ENCODE data around the gene ANKRD11.
"Not testable (repeated sequence)": the region's sequence is repeated elsewhere in the genome, so short reads cannot be mapped to it uniquely, and the experiment has no call there.

Gene ANKRD11

GRCh38 chr16:89467382-89467781 lies 23.0 kb downstream of the ANKRD11 start:
- H3F3A ChIP-seq (ENCODE audit: insufficient read depth), result peaks cover 5% of the 10 kb centered on the region; the same call in 1 of the 2 replicates
- H3K9ac ChIP-seq (ENCODE audit: low read length), result no peak overlapping the region
- H3K9me2 ChIP-seq (replicated peaks; ENCODE audit: insufficient read depth, low read length), result no peaks in the 10 kb centered on the region
- no peaks in the 10 kb centered on the region for H3K27me3 ChIP-seq (ENCODE audit: low read length)
- no peak overlapping the region for H3K4me2 ChIP-seq (ENCODE audit: low read depth, low read length, poor library complexity, severe bottlenecking)
- H4K20me1 ChIP-seq (ENCODE audit: low read depth, low read length), result peaks cover 31% of the 10 kb centered on the region
- H3K36me3 ChIP-seq (ENCODE audit: low read length), result no peaks in the 10 kb centered on the region
- H3K79me2 ChIP-seq (ENCODE audit: insufficient read depth, low read length), result peaks cover 89% of the 10 kb centered on the region
- H3K4me3 ChIP-seq (ENCODE audit: insufficient read depth, low read length, poor library complexity, severe bottlenecking), result no peak overlapping the region
- H3K9me3 ChIP-seq (ENCODE audit: insufficient read depth, low read length), result no peaks in the 10 kb centered on the region
- TF ChIP-seq EZH2phosphoT487 (conservative IDR thresholded peaks at IDR 0.05; ENCODE audit: low read length) (no peak), CTCF (IDR thresholded peaks at IDR 0.05; ENCODE audit: insufficient read depth, low read length, poor library complexity, severe bottlenecking) (no peak)
- no peak overlapping the region for H3K27ac ChIP-seq (ENCODE audit: low read depth, low read length)
- no peak overlapping the region for H2AFZ ChIP-seq (ENCODE audit: low read depth, low read length, severe bottlenecking)

DNA sequence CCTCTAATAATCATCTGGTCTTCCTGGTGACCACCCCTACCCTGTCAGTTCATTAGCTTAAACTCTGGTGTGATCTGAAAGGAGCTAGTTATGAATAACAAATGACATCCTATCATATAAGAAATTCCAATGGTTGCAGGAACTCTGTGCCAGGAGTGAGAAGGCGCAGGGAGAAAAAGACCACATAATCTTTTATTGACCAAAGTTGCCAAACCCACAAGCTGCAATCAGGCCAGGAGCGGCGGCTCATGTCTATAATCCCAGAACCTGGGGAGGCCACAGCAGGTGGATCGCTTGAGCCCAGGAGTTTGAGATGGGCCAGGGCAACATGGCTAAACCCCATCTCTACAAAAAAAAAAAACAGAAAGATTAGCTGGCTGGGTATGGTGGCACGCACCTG lies 23.4 kb downstream of the ANKRD11 start:
- Histone ChIP-seq H3K4me2 (ENCODE audit: low read depth, low read length, poor library complexity, severe bottlenecking) (no peak overlapping the region), H3K27ac (ENCODE audit: low read depth, low read length) (no peak overlapping the region), H3K9ac (ENCODE audit: low read length) (no peak overlapping the region), H3K9me3 (ENCODE audit: insufficient read depth, low read length) (no peaks in the 10 kb centered on the region), H2AFZ (ENCODE audit: low read depth, low read length, severe bottlenecking) (no peak overlapping the region), H3K36me3 (ENCODE audit: low read length) (no peaks in the 10 kb centered on the region), H4K20me1 (ENCODE audit: low read depth, low read length) (peaks cover 27% of the 10 kb centered on the region), H3K4me3 (ENCODE audit: insufficient read depth, low read length, poor library complexity, severe bottlenecking) (no peak overlapping the region), H3F3A (ENCODE audit: insufficient read depth) (peaks cover 5% of the 10 kb centered on the region; the same call in 1 of the 2 replicates), H3K9me2 (replicated peaks; ENCODE audit: insufficient read depth, low read length) (no peaks in the 10 kb centered on the region), H3K79me2 (ENCODE audit: insufficient read depth, low read length) (peaks cover 86% of the 10 kb centered on the region), H3K27me3 (ENCODE audit: low read length) (no peaks in the 10 kb centered on the region)
- TF ChIP-seq CTCF (IDR thresholded peaks at IDR 0.05; ENCODE audit: insufficient read depth, low read length, poor library complexity, severe bottlenecking), result no peak

- H3K27ac ChIP-seq (ENCODE audit: low read depth, low read length); H3K4me3 ChIP-seq (ENCODE audit: insufficient read depth, low read length, poor library complexity, severe bottlenecking); H3K4me2 ChIP-seq (ENCODE audit: low read depth, low read length, poor library complexity, severe bottlenecking); H3F3A ChIP-seq (ENCODE audit: insufficient read depth); H3K36me3 ChIP-seq (ENCODE audit: low read length); H3K9ac ChIP-seq (ENCODE audit: low read length); H2AFZ ChIP-seq (ENCODE audit: low read depth, low read length, severe bottlenecking); H3K9me2 ChIP-seq (replicated peaks; ENCODE audit: insufficient read depth, low read length); H3K27me3 ChIP-seq (ENCODE audit: low read length); H3K9me3 ChIP-seq (ENCODE audit: insufficient read depth, low read length): not testable (repeated sequence)
- Histone ChIP-seq H3K79me2 (ENCODE audit: insufficient read depth, low read length) (peaks cover 86% of the 10 kb centered on the region), H4K20me1 (ENCODE audit: low read depth, low read length) (peaks cover 42% of the 10 kb centered on the region)
Measured at GRCh38 chr16:89463312-89463711, 27.0 kb downstream of the ANKRD11 start.

GRCh38 chr16:89462639-89463038 lies 27.7 kb downstream of the ANKRD11 start:
- H4K20me1 ChIP-seq (ENCODE audit: low read depth, low read length), result peaks cover 46% of the 10 kb centered on the region
- H3K79me2 ChIP-seq (ENCODE audit: insufficient read depth, low read length), result peaks cover 86% of the 10 kb centered on the region
- not testable (repeated sequence) for H3K4me2 ChIP-seq (ENCODE audit: low read depth, low read length, poor library complexity, severe bottlenecking); H3K9me3 ChIP-seq (ENCODE audit: insufficient read depth, low read length); H3K27ac ChIP-seq (ENCODE audit: low read depth, low read length); H3K4me3 ChIP-seq (ENCODE audit: insufficient read depth, low read length, poor library complexity, severe bottlenecking); H3F3A ChIP-seq (ENCODE audit: insufficient read depth); H3K27me3 ChIP-seq (ENCODE audit: low read length); H2AFZ ChIP-seq (ENCODE audit: low read depth, low read length, severe bottlenecking); H3K9me2 ChIP-seq (replicated peaks; ENCODE audit: insufficient read depth, low read length); H3K9ac ChIP-seq (ENCODE audit: low read length); H3K36me3 ChIP-seq (ENCODE audit: low read length)

DNA sequence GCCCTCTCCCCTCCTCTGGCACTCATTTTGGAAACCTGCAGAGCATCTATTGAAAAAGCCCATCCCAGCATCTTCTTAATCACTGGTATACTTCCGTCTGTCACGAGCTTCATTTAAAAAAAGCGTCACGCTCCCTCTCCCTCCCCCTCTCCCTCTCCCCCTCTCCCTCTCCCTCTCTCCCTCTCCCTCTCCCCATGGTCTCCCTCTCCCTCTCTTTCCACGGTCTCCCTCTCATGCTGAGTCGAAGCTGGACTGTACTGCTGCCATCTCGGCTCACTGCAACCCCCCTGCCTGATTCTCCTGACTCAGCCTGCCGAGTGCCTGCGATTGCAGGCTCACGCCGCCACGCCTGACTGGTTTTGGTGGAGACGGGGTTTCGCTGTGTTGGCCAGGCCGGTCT lies 28.5 kb downstream of the ANKRD11 start:
- Histone ChIP-seq H3K79me2 (ENCODE audit: insufficient read depth, low read length) (peaks cover 86% of the 10 kb centered on the region), H4K20me1 (ENCODE audit: low read depth, low read length) (peaks cover 47% of the 10 kb centered on the region)
- H3F3A ChIP-seq (ENCODE audit: insufficient read depth); H2AFZ ChIP-seq (ENCODE audit: low read depth, low read length, severe bottlenecking); H3K9ac ChIP-seq (ENCODE audit: low read length); H3K27ac ChIP-seq (ENCODE audit: low read depth, low read length); H3K9me2 ChIP-seq (replicated peaks; ENCODE audit: insufficient read depth, low read length); H3K27me3 ChIP-seq (ENCODE audit: low read length); H3K36me3 ChIP-seq (ENCODE audit: low read length); H3K4me3 ChIP-seq (ENCODE audit: insufficient read depth, low read length, poor library complexity, severe bottlenecking); H3K9me3 ChIP-seq (ENCODE audit: insufficient read depth, low read length); H3K4me2 ChIP-seq (ENCODE audit: low read depth, low read length, poor library complexity, severe bottlenecking): not testable (repeated sequence)

Data from SU-DHL-6 (cell line).